ENCODE measurements around the gene TOGARAM2.

DNA sequence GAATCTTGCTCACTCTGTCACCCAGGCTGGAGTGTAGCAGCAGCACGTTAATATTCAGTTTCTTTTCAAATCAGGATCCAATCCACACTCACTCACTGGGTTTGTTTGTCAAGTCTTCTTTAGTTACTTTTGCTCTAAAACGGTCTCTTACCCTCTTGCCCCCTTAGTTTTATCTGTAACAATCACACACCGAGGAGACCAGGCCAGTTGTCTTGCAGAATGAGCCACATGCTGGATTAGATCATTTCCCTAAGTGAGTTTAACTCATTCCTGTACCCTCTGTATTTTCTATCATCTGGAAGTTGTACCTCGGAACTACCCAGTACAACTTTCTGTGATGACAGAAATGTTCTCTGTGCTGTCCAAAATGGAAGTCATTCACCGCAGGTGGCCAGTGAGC, 20.7 kb upstream of the TOGARAM2 start:
- TF ChIP-seq, protein P1, sequence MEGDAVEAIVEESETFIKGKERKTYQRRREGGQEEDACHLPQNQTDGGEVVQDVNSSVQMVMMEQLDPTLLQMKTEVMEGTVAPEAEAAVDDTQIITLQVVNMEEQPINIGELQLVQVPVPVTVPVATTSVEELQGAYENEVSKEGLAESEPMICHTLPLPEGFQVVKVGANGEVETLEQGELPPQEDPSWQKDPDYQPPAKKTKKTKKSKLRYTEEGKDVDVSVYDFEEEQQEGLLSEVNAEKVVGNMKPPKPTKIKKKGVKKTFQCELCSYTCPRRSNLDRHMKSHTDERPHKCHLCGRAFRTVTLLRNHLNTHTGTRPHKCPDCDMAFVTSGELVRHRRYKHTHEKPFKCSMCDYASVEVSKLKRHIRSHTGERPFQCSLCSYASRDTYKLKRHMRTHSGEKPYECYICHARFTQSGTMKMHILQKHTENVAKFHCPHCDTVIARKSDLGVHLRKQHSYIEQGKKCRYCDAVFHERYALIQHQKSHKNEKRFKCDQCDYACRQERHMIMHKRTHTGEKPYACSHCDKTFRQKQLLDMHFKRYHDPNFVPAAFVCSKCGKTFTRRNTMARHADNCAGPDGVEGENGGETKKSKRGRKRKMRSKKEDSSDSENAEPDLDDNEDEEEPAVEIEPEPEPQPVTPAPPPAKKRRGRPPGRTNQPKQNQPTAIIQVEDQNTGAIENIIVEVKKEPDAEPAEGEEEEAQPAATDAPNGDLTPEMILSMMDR (optimal IDR thresholded peaks at IDR 0.05 in 1 of 3, IDR thresholded peaks at IDR 0.05 in 1 of 3, conservative IDR thresholded peaks at IDR 0.05 in 1 of 3; ENCODE audit: extremely low read depth in 1 of 3, insufficient read depth in 2 of 3, low read length in 3 of 3), result no peak
- no peak for TF ChIP-seq EZH2 (IDR thresholded peaks at IDR 0.05; ENCODE audit: low read length)

All from keratinocyte (primary cell).